Sigmoid colon (tissue), 4 donors: Measurements from ENCODE around the gene TMEM125.

Experiments
- CTCF ChIP-seq, 4 experiments: fragments of 450-650 bp in 3 of 4; fragments of 200-600 bp in 1 of 4; IDR thresholded peaks; one replicate each; pipeline ENCODE4 v1.5.1; 2016 to 2019; ENCODE audit warnings: antibody characterized with exemption in 4 of 4, mild to moderate bottlenecking in 3 of 4, moderate library complexity in 2 of 4
- EP300 ChIP-seq, 4 donors: sonication (generic); formaldehyde crosslinking; IDR thresholded peaks; one replicate each; pipeline ENCODE4 v1.6.1; 2017; ENCODE audit warnings: antibody characterized with exemption in 4 of 4
- POLR2A ChIP-seq, 2 donors: fragments of 450-650 bp; IDR thresholded peaks; one replicate each; pipeline ENCODE4 v1.6.1; 2016; ENCODE audit warnings: antibody characterized with exemption in 2 of 2, mild to moderate bottlenecking in 2 of 2, moderate library complexity in 2 of 2
- POLR2AphosphoS5 ChIP-seq, 4 donors: sonication (generic); formaldehyde crosslinking; IDR thresholded peaks; one replicate each; pipeline ENCODE4 v1.6.1; 2017; ENCODE audit warnings: antibody characterized with exemption in 4 of 4

- TF ChIP-seq POLR2A (IDR thresholded peaks at IDR 0.05) (no peak), CTCF (IDR thresholded peaks at IDR 0.05) (no peak), EP300 (IDR thresholded peaks at IDR 0.05) (no peak), POLR2AphosphoS5 (IDR thresholded peaks at IDR 0.05) (no peak)
Measured at GRCh38 chr1:43316738-43317520, 47.1 kb downstream of the TMEM125 start.
